Measurements from ENCODE around the gene PCDH9.

DNA sequence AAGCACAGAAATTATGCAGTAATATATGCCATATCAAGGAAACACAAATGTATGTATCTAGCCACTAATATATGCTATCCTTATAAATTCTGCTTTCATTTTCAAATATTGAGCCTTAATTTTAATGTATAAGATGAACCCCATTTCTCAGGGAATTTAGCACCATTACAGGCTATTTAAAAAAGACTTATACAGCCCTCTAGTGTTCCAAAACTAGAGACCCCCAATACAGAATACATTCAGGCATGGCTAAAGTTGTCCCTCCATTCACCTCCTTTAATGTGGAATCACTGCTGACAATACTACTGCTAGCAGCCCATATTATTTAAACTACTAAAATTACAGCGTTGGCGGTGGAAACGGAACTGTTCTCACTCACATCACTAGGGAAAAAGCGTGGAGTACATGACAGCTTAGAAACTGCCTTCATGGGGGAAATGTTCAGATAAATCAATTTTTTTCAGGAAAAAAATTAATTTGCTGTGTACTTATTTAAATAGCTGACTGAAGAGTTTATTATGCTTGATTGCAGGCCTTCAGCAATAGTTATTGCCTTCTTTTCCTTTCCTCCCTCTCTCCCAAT is 541.0 kb downstream of the PCDH9 start:
- TF ChIP-seq, protein P1, sequence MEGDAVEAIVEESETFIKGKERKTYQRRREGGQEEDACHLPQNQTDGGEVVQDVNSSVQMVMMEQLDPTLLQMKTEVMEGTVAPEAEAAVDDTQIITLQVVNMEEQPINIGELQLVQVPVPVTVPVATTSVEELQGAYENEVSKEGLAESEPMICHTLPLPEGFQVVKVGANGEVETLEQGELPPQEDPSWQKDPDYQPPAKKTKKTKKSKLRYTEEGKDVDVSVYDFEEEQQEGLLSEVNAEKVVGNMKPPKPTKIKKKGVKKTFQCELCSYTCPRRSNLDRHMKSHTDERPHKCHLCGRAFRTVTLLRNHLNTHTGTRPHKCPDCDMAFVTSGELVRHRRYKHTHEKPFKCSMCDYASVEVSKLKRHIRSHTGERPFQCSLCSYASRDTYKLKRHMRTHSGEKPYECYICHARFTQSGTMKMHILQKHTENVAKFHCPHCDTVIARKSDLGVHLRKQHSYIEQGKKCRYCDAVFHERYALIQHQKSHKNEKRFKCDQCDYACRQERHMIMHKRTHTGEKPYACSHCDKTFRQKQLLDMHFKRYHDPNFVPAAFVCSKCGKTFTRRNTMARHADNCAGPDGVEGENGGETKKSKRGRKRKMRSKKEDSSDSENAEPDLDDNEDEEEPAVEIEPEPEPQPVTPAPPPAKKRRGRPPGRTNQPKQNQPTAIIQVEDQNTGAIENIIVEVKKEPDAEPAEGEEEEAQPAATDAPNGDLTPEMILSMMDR (conservative IDR thresholded peaks at IDR 0.05; ENCODE audit: low read depth, low read length): peak; percentile 34; the same call in 1 of the 2 replicates
- TF ChIP-seq EZH2 (IDR thresholded peaks at IDR 0.05; ENCODE audit: borderline replicate concordance, low read depth, low read length, poor library complexity, severe bottlenecking): no peak

Measured in A673 (cell line).